ENCODE results near the gene RNU6-9.

GRCh38 chr19:939922-940321, 46.6 kb downstream of the RNU6-9 start:
- TF ChIP-seq CTCF (IDR thresholded peaks at IDR 0.05; ENCODE audit: borderline replicate concordance, extremely low read depth, low read length, poor library complexity, severe bottlenecking) = no peak
- no peak for TF ChIP-seq EZH2 (IDR thresholded peaks at IDR 0.05; ENCODE audit: borderline replicate concordance, low read depth, low read length, severe bottlenecking)

Measured in DND-41 (cell line).